GM12864 (cell line): Measurements from ENCODE around the gene BCDIN3D.

Experiments
- DNase-seq: peaks from one replicate; pipeline ENCODE4 v3.0.0-alpha.2; 2011; ENCODE audit warnings: low read depth
- H3K4me3 ChIP-seq: 2 replicates; pipeline ENCODE4 v1.5.1; 2011; ENCODE audit warnings: mild to moderate bottlenecking, low read depth, low read length, control low read depth
- CTCF ChIP-seq: IDR thresholded peaks from 2 replicates; pipeline ENCODE4 v1.5.1; 2011; ENCODE audit warnings: low read depth, mild to moderate bottlenecking, moderate library complexity, low read length, control low read depth, inconsistent platforms; ENCODE audit errors: missing control alignments

Gene BCDIN3D

DNA sequence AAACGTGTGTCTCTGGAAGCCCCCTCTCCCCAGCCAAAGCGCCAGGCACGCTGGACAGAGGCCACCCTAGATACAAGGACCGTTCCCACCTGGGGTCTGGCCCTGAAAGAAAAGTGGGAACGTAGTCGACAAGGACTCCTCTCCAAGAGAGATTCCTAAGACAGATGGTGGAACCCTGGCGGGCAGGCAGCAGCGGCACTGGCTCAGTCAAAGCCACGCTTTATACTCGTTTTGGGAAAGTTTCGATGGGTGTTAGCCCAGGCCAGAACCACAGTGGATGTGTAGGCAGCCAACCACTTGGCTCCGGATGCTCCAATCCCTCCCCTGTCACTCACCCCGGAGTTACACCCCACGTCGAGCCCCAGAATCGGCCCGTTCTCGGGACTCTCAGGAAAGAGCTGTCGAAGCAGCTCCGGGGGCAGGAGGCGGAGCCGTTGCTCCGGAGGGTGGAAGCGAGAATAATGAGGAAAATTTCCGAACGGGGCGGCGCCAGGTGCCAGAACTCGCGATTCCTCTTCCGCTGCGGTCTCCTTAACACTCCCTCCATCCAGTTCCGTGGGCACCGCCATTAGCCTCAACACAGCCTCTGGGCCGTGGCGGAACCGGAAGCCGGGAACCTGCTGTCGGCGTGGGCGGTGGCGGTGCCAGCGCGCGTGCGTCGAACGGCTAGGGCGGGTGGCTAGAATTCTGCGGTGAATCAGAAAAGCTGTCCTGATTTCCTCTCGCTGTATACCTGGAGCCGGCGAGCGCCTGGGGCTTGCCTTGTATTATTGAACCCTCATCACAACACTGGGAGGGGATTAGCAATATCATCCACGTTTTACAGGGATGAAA, at the start of gene BCDIN3D:
Gene BCDIN3D (minus strand): TSS at position 588 of the 834 bp plus-strand sequence. CDS start 19 bp downstream, at position 569.
- peak; percentile 67 for DNase-seq
- no peak for TF ChIP-seq CTCF
- peak within 1 kb of the TSS; percentile 89 for H3K4me3 ChIP-seq

DNA sequence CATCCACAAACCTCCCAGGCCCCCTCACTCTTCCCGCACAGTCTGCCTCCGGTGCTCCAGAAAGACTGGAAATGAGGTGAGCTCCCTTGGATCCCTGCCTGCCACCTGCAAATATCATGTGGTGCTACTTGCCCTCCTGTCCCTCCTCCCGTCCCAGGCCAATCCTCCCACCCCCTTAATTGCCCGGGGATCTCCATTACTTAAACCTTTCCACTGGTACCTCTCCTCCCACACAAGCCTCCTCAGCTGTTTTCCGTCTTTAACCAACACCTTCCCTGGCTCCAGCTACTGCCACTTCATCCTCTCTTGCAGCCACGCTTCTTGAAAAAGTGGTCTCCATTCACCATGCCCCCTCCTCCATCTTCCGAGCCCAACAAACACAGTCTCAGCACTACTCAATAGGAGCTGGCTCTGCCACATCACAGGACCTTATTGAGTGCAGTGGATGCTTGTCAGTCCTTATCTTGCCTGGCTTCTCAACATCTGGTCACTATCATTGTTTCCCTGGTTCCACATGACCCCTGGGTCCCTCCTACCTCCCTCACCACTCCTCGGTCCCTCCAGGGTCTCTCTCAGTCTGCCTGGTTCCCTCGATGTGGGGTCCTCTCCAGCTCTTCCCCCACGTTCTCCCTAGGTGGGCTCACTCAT, 49.3 kb upstream of the BCDIN3D start:
- no peak for TF ChIP-seq CTCF
- no peak overlapping the region for H3K4me3 ChIP-seq
- no peak for DNase-seq

DNA sequence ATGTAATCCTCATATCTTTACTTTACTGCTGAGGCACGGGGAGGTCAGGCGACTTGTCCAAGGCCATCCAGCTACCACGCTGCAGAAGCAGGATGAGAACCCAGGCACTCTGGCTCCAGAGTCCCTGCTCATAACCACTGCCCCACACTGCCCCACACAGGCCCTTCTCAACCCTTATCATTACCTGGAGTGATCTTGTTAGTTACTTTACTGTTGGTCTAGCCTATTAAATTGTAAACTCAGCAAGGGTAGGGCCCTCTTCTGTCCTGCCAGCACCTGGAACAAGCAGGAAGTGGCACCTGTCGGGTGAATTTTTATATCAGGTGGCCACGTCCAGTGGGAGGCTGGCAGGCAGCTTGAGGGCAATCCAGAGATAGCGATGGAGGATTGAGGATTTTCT, 48.6 kb upstream of the BCDIN3D start:
- no peak overlapping the region for H3K4me3 ChIP-seq
- DNase-seq, result no peak
- TF ChIP-seq CTCF, result no peak

- TF ChIP-seq CTCF, result no peak
- no peak for DNase-seq
- no peak overlapping the region for H3K4me3 ChIP-seq
Measured at GRCh38 chr12:49891012-49891411, 48.1 kb upstream of the BCDIN3D start.

DNA sequence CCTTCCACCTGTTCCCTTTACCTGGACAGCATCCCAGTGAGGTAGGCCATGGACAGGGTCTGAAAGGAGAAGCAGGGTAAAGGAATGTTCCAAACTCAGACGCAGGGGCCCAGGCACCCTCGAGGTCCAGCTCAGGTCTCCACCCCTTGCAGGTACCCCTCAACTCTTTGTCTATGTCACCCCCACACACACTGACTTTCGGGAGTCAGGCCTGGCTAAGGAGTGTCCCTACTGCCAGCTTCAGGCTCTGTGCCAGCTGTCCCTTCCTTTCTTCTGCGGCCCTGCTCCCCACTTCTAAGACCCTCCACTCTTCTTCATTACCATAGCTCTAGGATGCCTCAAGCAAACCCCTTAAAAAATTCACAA, 47.2 kb upstream of the BCDIN3D start:
- no peak for DNase-seq

GRCh38 chr12:49889361-49890095, 46.6 kb upstream of the BCDIN3D start:
- no peak overlapping the region for H3K4me3 ChIP-seq
- TF ChIP-seq CTCF, result no peak
- DNase-seq, result no peak

More for the DNA sequence above, 47.2 kb upstream of the BCDIN3D start:
- H3K4me3 ChIP-seq, result no peak overlapping the region
- no peak for TF ChIP-seq CTCF
